D721Med (cell line): Measurements from ENCODE around the gene IL36A.

Experiments used
- DNase-seq: peaks from one replicate; pipeline ENCODE4 v3.0.0; 2011; ENCODE audit warnings: low spot score; ENCODE audit not compliant: insufficient read length
- FAIRE-seq: peaks from 2 replicates; lab custom pipeline; 2011; peaks lifted over from hg19 to GRCh38; lab: Jason Lieb, UNC
- CTCF ChIP-seq: IDR thresholded peaks from 2 replicates; pipeline ENCODE4 v1.5.1; 2012; ENCODE audit warnings: mild to moderate bottlenecking, control low read depth; ENCODE audit not compliant: insufficient read depth; ENCODE audit errors: missing control alignments

The IL36A gene

DNA sequence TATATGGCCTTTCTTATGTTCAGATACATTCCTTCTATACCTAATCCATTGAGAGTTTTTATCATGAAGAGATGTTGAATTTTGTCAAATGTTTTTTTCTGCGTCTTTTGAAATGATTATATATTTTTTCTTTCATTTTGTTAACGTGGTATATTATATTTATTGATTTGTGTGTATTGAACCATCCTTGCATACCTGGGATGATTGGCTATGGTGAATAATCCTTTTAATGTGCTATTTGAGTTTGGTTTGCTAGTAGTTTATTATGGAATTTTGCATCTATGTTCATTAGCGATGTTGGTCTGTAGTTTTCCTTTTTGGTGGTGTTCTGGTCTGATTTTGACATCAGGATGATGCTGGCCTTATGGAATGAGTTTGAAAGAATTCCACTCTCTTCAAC lies 15.6 kb upstream of the IL36A start:
- FAIRE-seq (no peak), DNase-seq (no peak)
- no peak for TF ChIP-seq CTCF

- DNase-seq (no peak), FAIRE-seq (no peak)
- no peak for TF ChIP-seq CTCF
Observed at GRCh38 chr2:112993831-112994230, 11.4 kb upstream of the IL36A start.

GRCh38 chr2:112994648-112995047 lies 10.6 kb upstream of the IL36A start:
- no peak for TF ChIP-seq CTCF
- DNase-seq (no peak), FAIRE-seq (no peak)

DNA sequence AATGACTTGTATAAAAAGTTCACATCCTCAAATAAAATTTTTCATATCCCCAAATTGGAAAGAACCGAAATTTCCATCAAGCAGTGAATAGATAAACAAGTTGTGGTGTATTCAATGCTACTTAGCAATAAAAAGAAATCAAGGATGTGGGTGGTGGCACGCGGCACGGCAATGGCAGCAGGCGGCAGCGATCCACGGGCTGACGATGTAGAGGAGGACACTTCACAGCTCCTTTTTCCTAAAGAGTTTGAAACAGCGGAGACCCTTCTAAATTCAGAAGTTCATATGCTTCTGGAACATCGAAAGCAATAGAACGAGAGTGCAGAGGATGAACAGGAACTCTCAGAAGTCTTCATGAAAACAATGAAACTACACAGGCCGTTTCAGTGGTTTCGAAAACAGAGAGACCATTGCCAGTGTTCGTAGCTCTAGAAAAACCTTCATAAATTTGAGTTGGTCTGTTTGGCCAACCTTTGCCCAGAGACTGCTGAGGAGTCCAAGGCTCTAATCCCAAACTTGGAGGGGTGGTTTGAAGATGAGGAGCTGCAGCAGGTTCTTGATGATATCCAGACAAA lies 9.8 kb upstream of the IL36A start:
- DNase-seq = no peak
- FAIRE-seq = no peak
- TF ChIP-seq CTCF = no peak

DNA sequence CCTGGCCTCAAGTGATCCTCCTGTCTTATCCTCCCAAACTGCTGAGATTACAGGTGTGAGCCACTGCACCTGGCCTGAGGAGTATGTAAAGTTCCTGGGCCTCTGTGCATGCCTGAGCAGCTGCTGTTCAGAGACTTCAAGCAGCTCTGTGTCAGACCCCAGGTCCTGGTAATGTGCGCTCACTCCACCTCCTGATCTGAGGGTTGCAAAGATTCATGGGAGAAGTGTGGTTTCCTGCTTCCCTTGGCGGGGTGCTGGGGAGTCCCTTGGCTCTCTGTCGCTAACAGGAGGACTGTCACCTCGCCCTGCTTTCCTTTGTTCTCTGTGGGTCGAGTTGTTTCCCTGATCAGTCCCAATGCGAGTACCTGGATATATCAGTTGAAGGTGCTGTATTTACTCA lies 8.6 kb upstream of the IL36A start:
- DNase-seq (no peak), FAIRE-seq (no peak)
- TF ChIP-seq CTCF = no peak

- no peak for DNase-seq
- no peak for FAIRE-seq
- no peak for TF ChIP-seq CTCF
Observed at GRCh38 chr2:112997151-112997550, 8.1 kb upstream of the IL36A start.

DNA sequence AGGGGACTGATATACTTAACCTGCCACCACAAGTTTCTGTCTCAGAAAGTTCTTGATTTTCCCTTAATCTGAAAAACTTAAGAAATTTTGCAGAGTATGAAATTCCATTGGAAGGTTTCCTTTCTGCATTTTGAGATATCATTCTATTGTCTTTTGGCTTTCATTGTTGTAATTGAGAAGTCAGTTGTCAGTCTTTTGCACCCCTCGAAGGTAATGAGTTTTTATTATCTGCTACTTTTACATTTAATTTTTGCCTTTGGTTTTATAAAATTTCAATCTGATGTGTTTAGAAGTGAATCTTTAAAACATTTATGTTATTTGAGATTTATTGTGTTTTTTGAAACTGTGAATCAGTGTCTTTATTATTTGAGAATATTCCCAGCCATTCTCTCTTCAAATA lies 4.8 kb upstream of the IL36A start:
- no peak for DNase-seq
- no peak for FAIRE-seq
- TF ChIP-seq CTCF = no peak
